Stimulated activated CD8-positive, alpha-beta memory T cell treated with anti-CD3 and anti-CD28 coated beads, Interleukin-7, amount 100 ng/mL, for 4 hours (primary cell): ENCODE measurements around the gene AZU1.

Experiments
- DNase-seq, 2 donors: peaks; one replicate each; pipeline ENCODE4 v3.0.0-alpha.2; 2020; ENCODE audit warnings: low read depth in 2 of 2

Gene AZU1, protein sequence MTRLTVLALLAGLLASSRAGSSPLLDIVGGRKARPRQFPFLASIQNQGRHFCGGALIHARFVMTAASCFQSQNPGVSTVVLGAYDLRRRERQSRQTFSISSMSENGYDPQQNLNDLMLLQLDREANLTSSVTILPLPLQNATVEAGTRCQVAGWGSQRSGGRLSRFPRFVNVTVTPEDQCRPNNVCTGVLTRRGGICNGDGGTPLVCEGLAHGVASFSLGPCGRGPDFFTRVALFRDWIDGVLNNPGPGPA

DNA sequence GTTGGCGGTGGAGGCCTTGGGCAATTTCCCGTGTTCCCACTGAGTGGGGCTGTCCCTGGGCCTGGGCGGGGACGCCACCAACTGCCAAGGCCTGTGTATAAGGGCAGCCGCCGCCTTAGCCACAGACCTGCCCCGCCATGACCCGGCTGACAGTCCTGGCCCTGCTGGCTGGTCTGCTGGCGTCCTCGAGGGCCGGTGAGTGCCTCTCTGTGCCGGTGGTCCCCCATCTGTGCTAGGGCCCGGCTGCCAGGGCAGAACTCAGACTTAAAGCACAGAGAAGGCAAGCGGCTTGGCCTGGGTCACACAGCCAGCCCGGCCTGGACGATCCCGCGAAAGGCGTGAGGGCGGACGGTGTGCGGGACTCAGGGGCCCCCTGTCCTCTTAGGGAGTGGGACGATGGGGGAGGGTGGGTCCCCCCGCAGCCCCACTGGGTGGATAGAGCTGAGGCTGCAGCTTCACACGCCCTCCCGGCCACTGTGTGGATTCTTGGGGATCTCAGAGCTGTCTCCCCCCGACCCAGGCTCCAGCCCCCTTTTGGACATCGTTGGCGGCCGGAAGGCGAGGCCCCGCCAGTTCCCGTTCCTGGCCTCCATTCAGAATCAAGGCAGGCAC lies at the start of gene AZU1:
AZU1 (plus strand) TSS at position 128 of the 612 bp plus-strand sequence; CDS start at position 138, 10 bp downstream.
- DNase-seq, result no peak

DNA sequence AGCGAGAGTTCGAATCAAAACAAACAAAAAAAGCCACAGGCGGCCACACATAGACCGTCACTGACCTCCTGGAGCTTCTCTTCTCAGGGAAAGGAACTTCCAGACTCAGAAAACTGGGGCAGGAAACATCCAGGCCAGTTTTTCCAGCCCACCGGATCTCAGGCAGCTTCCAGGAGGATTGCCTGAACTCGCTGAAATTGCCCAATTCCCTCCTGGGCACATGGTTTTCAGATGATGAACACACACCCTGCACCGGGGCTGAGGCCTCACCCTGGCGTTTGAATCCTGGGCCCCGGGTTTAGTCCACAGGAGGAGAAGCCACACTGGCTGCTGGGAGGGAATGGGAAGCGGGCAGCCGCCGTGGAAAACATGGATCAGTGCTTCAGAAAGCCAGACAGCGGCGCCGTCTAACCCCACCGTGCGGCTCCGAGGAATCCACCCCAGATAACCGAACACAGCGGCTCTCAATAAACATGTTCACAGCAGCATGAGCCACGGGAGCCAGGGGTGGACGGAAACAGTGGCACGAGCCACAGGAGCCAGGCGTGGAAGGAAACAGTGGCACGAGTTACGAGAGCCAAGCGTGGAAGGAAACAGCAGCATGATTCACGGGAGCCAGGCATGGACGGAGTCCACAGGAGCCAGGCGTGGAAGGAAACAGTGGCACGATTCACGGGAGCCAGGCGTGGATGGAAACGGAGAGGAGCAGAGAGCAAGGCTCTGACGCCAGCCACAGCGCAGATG lies 48.6 kb upstream of the AZU1 start:
- no peak for DNase-seq

GRCh38 chr19:780935-781334 lies 46.7 kb upstream of the AZU1 start:
- DNase-seq, result no peak

DNA sequence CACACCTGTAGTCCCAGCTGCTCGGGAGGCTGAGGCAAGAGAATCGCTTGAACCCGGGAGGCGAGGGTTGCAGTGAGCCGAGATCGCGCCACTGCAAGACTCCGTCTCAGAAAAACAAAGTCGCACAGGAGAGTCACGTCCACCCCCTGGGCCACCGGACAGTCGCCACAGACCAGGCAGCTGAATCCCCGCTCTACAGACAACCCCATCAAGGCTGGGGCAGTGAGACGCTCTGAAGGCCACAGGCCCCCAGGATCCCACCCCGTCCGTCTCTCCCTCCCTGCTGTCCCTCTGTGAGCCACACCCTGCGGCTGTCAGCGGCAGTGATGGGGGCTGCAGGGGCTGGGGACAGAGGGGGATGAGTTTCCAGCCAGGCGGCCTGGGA lies 45.8 kb upstream of the AZU1 start:
- DNase-seq, result no peak

- DNase-seq, result no peak
Observed at GRCh38 chr19:782185-782877, 45.3 kb upstream of the AZU1 start.

DNA sequence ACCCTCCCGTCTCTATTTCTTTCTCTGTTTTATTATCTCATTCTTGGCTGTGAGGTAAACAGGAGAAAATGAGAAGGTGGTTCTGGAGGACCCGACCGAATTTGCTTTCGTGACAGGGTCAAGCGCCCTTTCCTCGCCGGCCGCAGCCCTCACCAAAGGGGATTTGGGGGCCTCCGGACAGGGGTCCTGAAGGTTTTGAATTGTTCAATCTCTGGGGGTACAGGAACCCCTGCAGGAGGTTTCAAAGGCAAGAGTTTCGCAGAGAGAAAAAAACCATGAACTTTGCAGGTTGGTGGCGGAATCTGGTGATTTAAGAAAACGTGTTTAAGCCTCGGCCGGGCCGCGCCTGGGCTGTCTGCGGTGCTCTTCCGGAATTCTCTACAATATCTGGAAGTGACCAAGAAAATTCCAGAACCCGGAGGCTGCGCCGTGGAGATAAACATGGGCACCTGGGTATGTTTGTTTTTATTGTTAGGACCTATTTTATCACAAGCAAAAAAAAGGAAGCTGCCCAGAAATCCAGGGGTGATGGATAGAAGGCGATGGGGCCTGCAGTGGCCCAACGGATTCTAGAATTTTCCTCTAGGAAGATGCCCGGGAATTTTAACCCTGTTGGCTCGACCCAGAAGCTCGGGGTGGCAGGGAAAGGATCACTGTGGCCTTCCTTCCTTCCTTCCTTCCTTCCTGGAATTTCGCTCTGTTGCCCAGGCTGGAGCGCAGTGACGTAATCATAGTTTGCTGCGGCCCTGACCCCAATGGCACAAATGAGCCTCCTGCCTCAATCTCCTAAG lies 44.6 kb upstream of the AZU1 start:
- no peak for DNase-seq

- no peak for DNase-seq
Observed at GRCh38 chr19:784541-784940, 43.1 kb upstream of the AZU1 start.

GRCh38 chr19:787536-787935 lies 40.1 kb upstream of the AZU1 start:
- no peak for DNase-seq

DNA sequence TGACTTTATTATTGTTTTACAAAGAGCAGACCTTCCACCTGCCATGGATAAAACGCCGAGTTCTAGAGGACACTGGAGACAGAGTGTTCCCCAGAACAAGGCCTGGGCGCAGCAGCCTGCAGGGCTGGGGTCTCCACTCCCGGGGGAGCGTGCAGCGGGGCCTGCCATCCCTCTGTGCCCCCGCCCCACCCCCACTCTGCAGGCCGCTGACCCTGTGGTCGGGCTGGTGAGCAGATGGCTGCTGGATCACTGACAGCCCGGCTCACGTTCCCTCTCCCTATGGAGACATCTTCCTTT lies 39.0 kb upstream of the AZU1 start:
- DNase-seq, result no peak

DNA sequence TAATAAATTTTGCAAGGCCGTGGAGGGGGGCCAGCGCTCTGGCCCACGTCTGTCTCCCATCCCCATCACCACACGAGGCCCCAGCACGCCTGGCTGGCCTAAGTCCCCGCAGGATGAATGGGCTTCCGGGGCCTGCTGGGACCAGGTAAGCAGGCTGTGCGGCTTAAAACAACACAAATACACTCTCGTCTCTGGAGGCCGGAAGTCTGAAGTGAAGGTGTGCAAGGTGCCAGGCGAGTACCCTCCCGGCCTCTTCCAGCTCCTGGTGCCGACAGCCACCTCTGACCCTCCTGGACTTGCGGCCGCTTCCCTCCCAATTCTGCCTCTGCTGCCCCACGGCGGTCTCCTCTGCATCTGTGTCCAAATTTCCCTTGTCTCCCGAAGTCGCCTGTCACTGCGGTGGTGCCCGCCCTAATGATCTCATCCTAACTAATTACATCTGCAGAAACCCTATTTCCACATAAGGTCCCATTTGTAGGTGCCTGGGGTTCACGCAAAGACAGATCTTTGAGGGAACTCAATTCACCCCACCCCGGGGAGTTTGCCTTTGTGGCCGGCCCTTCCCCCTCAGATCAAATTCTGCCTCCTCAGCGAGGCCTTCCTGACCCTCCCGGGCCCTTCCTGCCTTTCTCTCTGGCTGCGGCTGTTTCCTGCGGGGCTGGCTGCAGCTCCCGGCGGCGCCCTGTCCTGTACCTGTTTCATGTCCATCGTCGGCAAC lies 38.5 kb upstream of the AZU1 start:
- DNase-seq, result no peak

DNA sequence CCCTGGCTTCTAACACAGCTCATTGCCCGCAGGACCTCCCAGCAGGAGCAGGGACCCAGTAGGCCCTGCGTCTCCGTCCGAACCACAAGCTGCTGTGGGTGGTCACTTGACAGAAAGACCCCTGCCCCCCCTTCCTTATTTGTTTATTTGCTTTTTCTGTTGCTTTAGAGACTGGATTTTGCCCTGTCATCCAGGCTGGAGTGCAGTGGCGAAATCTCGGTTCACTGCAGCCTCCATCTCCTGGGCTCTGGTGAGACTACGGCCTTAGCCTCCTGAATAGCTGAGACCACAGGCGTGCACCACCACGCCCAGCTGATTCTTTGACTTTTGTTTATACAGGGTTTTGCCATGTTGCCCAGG lies 38.0 kb upstream of the AZU1 start:
- no peak for DNase-seq

DNA sequence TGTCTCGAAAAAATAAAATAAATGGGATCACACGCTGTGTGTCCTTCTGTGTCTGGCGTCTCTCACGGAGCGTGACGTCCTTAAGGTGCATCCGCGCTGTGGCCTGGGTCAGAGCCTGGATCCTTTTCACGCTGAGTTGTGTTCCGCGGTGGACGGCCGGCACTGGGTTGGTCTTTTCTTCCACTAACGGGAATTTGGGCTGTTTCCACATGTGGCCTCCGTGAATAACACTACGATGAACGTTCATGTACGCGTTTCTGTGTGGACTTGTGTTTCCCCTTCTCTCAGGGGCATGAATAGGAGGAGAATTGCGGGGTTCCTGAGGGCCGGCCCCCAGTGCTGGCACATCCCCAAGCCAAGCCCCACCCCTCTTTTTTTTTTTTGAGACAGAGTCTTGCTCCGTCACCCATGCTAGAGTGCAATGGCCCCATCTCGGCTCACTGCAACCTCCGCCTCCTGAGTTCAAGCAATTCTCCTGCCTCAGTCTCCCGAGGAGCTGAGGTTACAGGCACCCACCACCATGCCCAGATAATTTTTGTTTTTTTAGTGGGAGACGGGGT lies 36.5 kb upstream of the AZU1 start:
- no peak for DNase-seq

- no peak for DNase-seq
Observed at GRCh38 chr19:791567-792305, 35.9 kb upstream of the AZU1 start.

- DNase-seq, result no peak
Observed at GRCh38 chr19:792306-792885, 35.2 kb upstream of the AZU1 start.

DNA sequence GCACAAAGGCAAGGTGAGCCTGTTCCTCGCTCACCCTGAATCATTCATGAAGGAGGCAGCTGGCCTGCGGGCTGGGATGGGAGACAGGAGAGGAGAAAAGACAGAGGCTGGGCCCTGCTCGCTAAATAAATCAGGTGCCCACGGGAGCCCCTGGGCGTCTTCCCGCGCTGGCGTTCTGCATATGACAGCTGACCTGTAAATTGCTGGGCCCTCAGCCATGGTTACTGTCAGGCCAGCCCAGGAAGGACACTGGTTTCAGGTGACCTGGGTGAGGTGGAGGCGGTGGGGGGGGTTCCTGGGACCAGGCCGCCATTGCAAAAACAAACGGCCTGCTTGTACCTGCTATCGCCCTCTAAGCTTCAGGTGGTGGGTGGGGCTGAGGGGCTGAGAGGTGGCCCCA lies 33.8 kb upstream of the AZU1 start:
- DNase-seq, result no peak

DNA sequence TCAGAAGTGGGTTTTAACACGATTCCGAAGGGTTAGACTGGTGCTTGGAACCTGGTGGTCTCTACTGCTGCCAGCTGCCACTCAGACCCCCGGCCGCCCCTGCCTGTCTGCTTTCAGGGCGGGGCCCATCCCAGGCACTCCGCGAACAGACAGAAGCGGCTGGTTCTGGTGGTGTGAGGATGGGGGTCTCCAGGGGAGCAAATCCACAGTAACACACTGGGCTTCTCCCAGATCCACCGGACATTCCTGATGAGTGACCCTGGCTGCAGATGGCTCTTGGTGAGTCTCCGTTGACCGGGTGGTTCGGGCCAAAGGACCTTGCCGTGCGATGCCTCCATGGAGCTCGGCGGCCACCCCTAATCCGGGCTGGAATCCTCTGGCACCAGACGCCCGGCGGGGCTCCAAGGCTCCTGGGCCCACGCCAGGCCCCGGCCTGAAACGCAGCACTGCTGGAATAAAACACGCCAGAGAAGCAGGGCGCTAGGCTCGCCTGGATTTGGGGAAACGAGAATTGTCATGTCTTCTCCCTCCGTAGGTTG lies 32.5 kb upstream of the AZU1 start:
- no peak for DNase-seq

DNA sequence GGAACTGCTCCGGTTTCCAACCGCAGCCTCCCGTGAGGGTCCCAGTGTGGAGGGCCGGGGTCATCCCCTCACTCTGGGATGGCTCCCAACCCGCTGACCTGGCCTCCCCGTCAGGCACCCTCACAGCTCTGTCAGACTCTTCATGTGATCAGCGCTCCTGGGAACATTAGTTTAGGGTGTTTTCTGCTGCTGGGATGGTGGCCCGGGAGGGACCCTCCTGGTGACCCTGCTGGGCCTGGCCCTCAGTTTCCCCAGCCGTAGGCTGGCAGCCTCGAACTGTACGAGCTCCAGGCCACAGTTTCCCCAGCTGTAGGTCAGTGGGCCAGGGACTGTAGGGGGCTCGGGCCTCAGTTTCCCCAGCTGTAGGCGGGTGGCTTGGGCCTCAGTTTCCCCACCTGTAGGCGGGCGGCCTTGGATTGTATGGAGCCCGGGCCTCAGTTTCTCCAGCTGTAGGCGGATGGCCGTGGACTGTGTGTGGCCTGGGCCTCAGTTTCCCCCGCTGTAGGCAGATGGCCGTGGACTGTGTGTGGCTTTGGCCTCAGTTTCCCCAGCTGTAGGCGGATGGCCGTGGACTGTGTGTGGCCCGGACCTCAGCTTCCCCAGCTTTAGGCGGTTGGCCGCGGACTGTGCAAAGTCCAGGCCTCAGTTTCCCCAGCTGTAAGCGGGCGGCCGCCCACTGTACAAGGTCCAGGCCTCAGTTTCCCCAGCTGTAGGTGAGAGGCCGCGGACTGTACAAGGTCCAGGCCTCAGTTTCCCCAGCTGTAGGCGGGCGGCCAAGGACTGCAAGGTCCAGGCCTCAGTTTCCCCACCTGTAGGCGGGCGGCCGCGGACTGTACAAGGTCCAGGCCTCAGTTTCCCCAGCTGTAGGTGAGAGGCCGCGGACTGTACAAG lies 31.7 kb upstream of the AZU1 start:
- DNase-seq, result no peak

GRCh38 chr19:796692-797527 lies 30.7 kb upstream of the AZU1 start, which contains the start of gene PTBP1:
PTBP1 (plus strand) TSS chr19:797452; CDS start chr19:797498, 46 bp downstream.
- peak; percentile 100 for DNase-seq
